Transverse colon (tissue), 4 donors: ENCODE data around the gene AOPEP. TPM values are rescaled to one million over a fixed set of nuclear protein-coding genes. Genes with fewer than 3 reads are reported as not detected.

ENCODE experiments used
- DNase-seq: peaks from one replicate; pipeline ENCODE4 v3.0.0-alpha.2; 2019
- H3K27ac ChIP-seq, 4 donors: fragments of 200-600 bp; sonication (generic); 2 replicates each; pipeline ENCODE4 v1.5.1; 2016 to 2018; ENCODE audit warnings: inconsistent platforms in 4 of 4
- H3K27me3 ChIP-seq: fragments of 200-600 bp; sonication (generic); 2 replicates; pipeline ENCODE4 v1.5.1; 2017; ENCODE audit warnings: inconsistent platforms
- H3K36me3 ChIP-seq, 4 donors: fragments of 200-600 bp; sonication (generic); 2 replicates each; pipeline ENCODE4 v1.5.1; 2017 to 2019; ENCODE audit warnings: inconsistent platforms in 4 of 4
- H3K4me1 ChIP-seq, 4 donors: fragments of 200-600 bp; sonication (generic); 2 replicates each; pipeline ENCODE4 v1.5.1; 2017 to 2020; ENCODE audit warnings: inconsistent platforms in 4 of 4
- H3K4me3 ChIP-seq, 4 donors: fragments of 200-600 bp; sonication (generic); 1 replicate in 1 of 4; 2 replicates in 3 of 4; pipeline versions ENCODE4 v1.5.1 to v1.6.1; 2017 to 2019; ENCODE audit warnings: inconsistent platforms in 4 of 4
- H3K9me3 ChIP-seq, 2 donors: fragments of 200-600 bp; sonication (generic); 2 replicates each; pipeline ENCODE4 v1.5.1; 2017 to 2019; ENCODE audit warnings: inconsistent platforms in 2 of 2
- CTCF ChIP-seq, 5 experiments: fragments of 200-600 bp in 3 of 5; fragments of 450-650 bp in 2 of 5; sonication (generic) in 3 of 5; IDR thresholded peaks; 1 replicate in 2 of 5; 2 replicates in 3 of 5; pipeline ENCODE4 v1.5.1; 2016 to 2017; ENCODE audit warnings: antibody characterized with exemption in 5 of 5, inconsistent platforms in 3 of 5, mild to moderate bottlenecking in 2 of 5, moderate library complexity in 1 of 5
- EP300 ChIP-seq: sonication (generic); formaldehyde crosslinking; IDR thresholded peaks from one replicate; pipeline ENCODE4 v1.6.1; 2017; ENCODE audit warnings: antibody characterized with exemption, low read depth
- POLR2A ChIP-seq: fragments of 450-650 bp; IDR thresholded peaks from one replicate; pipeline ENCODE4 v1.6.1; 2016; ENCODE audit warnings: antibody characterized with exemption, mild to moderate bottlenecking, moderate library complexity
- POLR2AphosphoS5 ChIP-seq, 3 donors: sonication (generic); formaldehyde crosslinking; IDR thresholded peaks; one replicate each; pipeline ENCODE4 v1.6.1; 2016; ENCODE audit warnings: antibody characterized with exemption in 3 of 3
- WGBS, 2 donors: methylation state at CpG; one replicate each; pipeline ENCODE4 v1.1.5; 2018; ENCODE audit warnings: low coverage in 1 of 2; 5-methylcytosine and 5-hydroxymethylcytosine counted together
- in situ Hi-C, 4 donors: fragments of 200-750 bp; cut with MboI; loops; one replicate each; pipeline versions ENCODE4 v1.15.0 to v1.15.1; 2017; ENCODE audit warnings: low sequenced_read_pairs in 3 of 4, low pct_ligation_motif_present in 1 of 4, low pct_unique_long_range_greater_than_20kb in 1 of 4
- intact Hi-C: fragments of 100-400 bp; cut with DNase I; formaldehyde crosslinking; loops from one replicate; pipeline ENCODE4 v1.15.1; 2023; ENCODE audit warnings: low total_unique reads
- total RNA-seq, 4 donors: library from RNA; depleted of rRNA; stranded (reverse); fragments of >200 nt; gene quantifications; one replicate each; pipeline ENCODE4 v1.1.0, GENCODE V29; 2016

The AOPEP gene
- total RNA-seq, 4 donors from 2014 or later, result 53.0 to 129 (median 92.7) TPM

- 79 to 96% methylated on average over 3 to 6 of the region's 6 CpGs for WGBS, 2 donors
- H3K36me3 ChIP-seq, result no peaks in the 10 kb centered on the region
- intact Hi-C loops (no loop called here), in situ Hi-C loops (no loop called here)
- DNase-seq, result no peak
- no peaks in the 10 kb centered on the region for H3K27me3 ChIP-seq
- peaks cover 12 to 21% (median 17%) of the 10 kb centered on the region in 4 donors for H3K4me1 ChIP-seq
- H3K4me3 ChIP-seq, result no peak overlapping the region
- no peak overlapping the region for H3K27ac ChIP-seq
- TF ChIP-seq CTCF (IDR thresholded peaks at IDR 0.05) (no peak), EP300 (no peak), POLR2A (no peak), POLR2AphosphoS5 (IDR thresholded peaks at IDR 0.05) (no peak)
- no peaks in the 10 kb centered on the region for H3K9me3 ChIP-seq
These were observed 82.6 kb downstream of the AOPEP start for GRCh38 chr9:94808926-94809700.

GRCh38 chr9:94809778-94810177 is 83.3 kb downstream of the AOPEP start:
- in situ Hi-C loops, result no loop called here
- no peaks in the 10 kb centered on the region for H3K9me3 ChIP-seq
- peaks cover 11 to 19% (median 16%) of the 10 kb centered on the region in 4 donors for H3K4me1 ChIP-seq
- H3K36me3 ChIP-seq, result no peaks in the 10 kb centered on the region
- TF ChIP-seq EP300 (no peak), POLR2A (no peak), POLR2AphosphoS5 (IDR thresholded peaks at IDR 0.05) (no peak), CTCF (IDR thresholded peaks at IDR 0.05) (no peak)
- H3K4me3 ChIP-seq, result no peak overlapping the region
- 96% methylated on average over 6 of the region's 6 CpGs; no CpG with 5 or more reads in 1 of the 2 donors for WGBS, 2 donors
- no peak for DNase-seq
- no peaks in the 10 kb centered on the region for H3K27me3 ChIP-seq
- no peak overlapping the region for H3K27ac ChIP-seq
- intact Hi-C loops, result no loop called here

GRCh38 chr9:94811074-94811473 is 84.6 kb downstream of the AOPEP start:
- Histone ChIP-seq H3K4me1 (peaks cover under 1 to 7% (median 5%) of the 10 kb centered on the region in 4 donors), H3K4me3 (no peak overlapping the region), H3K9me3 (no peaks in the 10 kb centered on the region), H3K27me3 (no peaks in the 10 kb centered on the region), H3K36me3 (no peaks in the 10 kb centered on the region), H3K27ac (no peak overlapping the region)
- TF ChIP-seq CTCF (IDR thresholded peaks at IDR 0.05), result no peak
- TF ChIP-seq POLR2A, result no peak
- no peak for TF ChIP-seq POLR2AphosphoS5 (IDR thresholded peaks at IDR 0.05)
- TF ChIP-seq EP300, result no peak
- in situ Hi-C loops (no loop called here), intact Hi-C loops (no loop called here)
- no peak for DNase-seq
- 92 to 100% methylated on average over 1 to 2 of the region's 2 CpGs for WGBS, 2 donors

- in situ Hi-C loops (no loop called here), intact Hi-C loops (no loop called here)
- peaks cover 0 to 2% (median 0%) of the 10 kb centered on the region in 4 donors for H3K4me1 ChIP-seq
- no peaks in the 10 kb centered on the region for H3K27me3 ChIP-seq
- H3K36me3 ChIP-seq, result no peaks in the 10 kb centered on the region
- H3K9me3 ChIP-seq, result no peaks in the 10 kb centered on the region
- DNase-seq, result no peak
- TF ChIP-seq EP300 (no peak), POLR2A (no peak), CTCF (IDR thresholded peaks at IDR 0.05) (no peak), POLR2AphosphoS5 (IDR thresholded peaks at IDR 0.05) (no peak)
- H3K4me3 ChIP-seq, result no peak overlapping the region
- H3K27ac ChIP-seq, result no peak overlapping the region
- WGBS, 2 donors, result 91% methylated on average over 2 of the region's 2 CpGs; no CpG with 5 or more reads in 1 of the 2 donors
These were observed 85.8 kb downstream of the AOPEP start for GRCh38 chr9:94812343-94812742.
